ENCODE measurements around the gene GUCY2C.

- TF ChIP-seq EZH2 (IDR thresholded peaks at IDR 0.05; ENCODE audit: borderline replicate concordance, low read depth, low read length, severe bottlenecking): no peak
- TF ChIP-seq CTCF (IDR thresholded peaks at IDR 0.05; ENCODE audit: borderline replicate concordance, extremely low read depth, low read length, poor library complexity, severe bottlenecking): no peak
Observed at GRCh38 chr12:14612898-14613445, 83.4 kb downstream of the GUCY2C start.
